Activated CD8-positive, alpha-beta memory T cell treated with anti-CD3 and anti-CD28 coated beads for 48 hours (primary cell): Measurements from ENCODE around the gene TRIO.
"Not testable (repeated sequence)": the region's sequence is repeated elsewhere in the genome, so short reads cannot be mapped to it uniquely, and the experiment has no call there.

Experiments used
- DNase-seq, 3 experiments: peaks; one replicate each; pipeline ENCODE4 v3.0.0-alpha.2; 2020; ENCODE audit warnings: low read depth in 2 of 3, low spot score in 2 of 3

TRIO gene

GRCh38 chr5:14142827-14143545 lies at the start of gene TRIO:
TRIO (plus strand) TSS chr5:14143342; CDS start chr5:14143726, 384 bp downstream.
- DNase-seq = peak; percentile 56 to 64 (median 63)

DNA sequence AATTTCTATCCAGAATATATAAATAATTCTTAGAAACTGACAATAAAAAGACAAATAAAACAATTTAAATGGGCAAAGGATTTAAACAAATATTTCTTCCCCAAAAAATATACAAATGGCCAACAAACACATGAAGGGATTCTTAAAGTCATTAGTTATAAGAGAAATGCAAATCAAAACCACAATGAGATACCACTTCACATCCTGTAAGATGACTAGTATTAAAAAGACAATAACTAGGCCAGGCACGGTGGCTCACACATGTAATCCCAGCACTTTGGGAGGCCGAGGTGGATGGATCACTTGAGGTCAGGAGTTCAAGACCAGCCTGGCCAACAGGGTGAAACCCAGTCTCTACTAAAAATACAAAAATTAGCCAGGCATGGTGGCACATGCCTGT lies 45.8 kb upstream of the TRIO start:
- not testable (repeated sequence) for DNase-seq

DNA sequence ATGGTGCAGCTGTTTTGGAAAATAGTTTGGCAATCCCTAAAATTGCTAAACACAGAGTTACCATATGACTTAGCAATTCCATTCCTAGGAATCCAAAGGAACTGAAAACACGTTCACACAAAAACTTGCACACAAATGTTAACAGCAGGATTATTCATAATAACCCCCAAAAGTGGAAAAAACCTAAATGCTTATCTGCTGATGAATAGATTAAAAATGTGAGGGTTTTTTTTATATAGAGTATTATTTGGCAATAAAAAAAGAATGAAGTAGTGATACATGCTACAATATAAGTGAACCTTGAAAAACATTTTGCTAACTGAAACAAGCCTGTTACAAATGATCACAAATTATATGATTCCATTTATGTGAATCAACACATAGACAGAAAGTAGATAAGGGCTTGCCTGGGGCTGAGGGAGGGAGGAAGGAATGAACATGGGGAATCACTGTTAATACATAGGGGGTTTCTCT lies 45.1 kb upstream of the TRIO start:
- DNase-seq = no peak

GRCh38 chr5:14100281-14100680 lies 42.9 kb upstream of the TRIO start:
- no peak for DNase-seq

GRCh38 chr5:14101922-14102321 lies 41.2 kb upstream of the TRIO start:
- no peak for DNase-seq

DNA sequence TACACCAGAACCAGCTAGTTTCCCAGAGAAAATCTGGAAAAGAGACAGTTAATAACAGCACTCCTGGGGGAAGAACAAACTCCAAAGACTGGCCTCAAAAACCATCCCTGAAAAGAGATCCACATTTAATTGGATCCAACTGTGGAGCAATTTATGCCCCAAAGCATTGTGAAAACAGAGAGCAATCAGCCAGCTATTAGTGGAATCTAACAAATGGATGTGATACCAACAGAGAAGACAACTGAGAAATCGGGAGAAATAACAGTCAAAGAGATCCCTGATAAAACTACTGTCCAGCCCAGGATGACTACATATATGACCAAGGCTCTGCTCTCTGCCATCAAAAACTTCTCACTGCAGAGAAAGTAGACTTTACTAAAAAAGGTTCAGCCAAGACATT lies 40.5 kb upstream of the TRIO start:
- DNase-seq = no peak

- DNase-seq = no peak
Observed at GRCh38 chr5:14105718-14106410, 37.3 kb upstream of the TRIO start.

GRCh38 chr5:14107536-14107935 lies 35.6 kb upstream of the TRIO start:
- DNase-seq = no peak

- no peak for DNase-seq
Observed at GRCh38 chr5:14108170-14108996, 34.8 kb upstream of the TRIO start.

DNA sequence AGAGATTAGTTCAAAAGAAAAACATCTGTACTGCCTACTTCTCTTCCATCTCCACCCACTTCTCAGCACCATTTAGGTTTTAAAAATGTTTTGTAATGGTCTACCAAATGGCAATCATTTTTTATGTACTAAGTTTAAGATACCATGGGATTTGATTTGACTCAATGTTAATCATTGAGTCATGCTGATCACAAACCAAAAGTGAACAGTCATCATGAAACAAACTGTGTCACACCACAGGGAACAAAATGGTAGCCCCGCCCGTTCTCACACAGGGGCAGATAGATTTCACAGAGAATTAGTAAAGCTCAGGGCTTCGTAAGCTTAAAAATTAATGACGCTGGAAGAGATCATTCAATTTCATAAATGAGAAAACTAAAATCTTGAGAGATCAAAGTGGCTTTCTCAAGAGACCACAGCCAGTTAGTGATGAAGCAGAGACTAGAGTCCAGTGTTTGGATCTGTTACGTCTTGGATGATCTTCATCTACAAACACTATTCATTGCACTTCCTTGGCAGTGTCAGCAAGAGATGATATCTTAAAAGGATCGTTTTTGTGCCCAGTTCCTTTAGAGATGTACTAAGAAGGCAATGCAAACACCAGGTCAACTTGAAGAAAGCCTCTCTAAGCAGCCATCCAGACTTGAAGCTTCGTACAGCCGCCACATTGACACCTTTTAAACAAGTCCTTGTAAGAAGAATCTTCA lies 33.9 kb upstream of the TRIO start:
- no peak for DNase-seq

GRCh38 chr5:14109771-14110170 lies 33.4 kb upstream of the TRIO start:
- no peak for DNase-seq

GRCh38 chr5:14110196-14110595 lies 32.9 kb upstream of the TRIO start:
- no peak for DNase-seq

DNA sequence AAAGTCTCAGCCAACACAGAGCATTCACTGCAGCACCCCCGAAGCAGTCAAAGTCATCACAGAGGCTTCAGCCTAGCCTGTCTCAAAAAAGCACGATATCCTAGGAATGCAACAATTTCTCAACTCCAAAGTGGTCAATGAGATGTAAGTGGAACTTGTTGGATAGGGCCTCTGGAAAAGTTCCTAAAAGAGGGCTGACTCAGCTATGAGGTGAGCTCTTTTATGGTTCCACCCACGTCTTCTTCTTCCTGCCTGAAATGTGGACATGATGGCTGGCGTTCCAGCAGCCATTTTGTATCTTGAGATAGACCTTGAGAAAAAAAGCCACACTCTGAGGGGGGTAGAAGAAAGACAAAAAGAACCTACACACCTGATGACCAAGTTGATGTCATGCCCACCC lies 32.5 kb upstream of the TRIO start:
- DNase-seq = no peak

GRCh38 chr5:14112998-14113652 lies 30.0 kb upstream of the TRIO start:
- DNase-seq = no peak

DNA sequence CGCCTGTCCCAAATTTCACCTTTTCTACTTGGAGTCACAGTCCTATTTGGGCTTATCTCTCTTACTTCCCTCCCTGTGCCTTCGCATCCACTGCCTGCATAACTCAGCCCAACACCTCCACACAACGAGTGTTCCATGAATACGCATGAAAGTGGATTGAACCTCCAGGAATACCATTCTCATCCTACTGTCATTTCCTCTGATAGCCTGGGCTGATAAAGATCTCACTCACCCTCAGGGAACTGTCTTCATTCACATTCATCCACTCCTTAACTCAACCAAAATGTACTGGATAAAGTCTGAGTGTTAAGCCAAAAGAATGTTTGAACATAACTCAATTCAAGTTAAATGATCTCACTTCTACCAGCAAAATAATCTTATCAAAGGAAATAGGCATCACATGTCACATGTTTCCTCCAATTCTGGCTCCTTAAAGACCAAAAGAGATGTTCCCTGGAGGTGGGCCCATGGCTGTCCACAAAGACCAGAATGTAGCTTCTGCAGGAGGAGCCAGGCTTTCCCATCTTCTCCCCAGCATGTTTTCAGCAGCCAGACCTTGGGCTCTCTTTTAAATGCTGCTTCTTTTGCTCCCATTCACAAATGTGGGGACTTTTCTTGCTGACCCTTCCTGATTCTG lies 28.4 kb upstream of the TRIO start:
- DNase-seq = no peak

GRCh38 chr5:14115323-14115895 lies 27.7 kb upstream of the TRIO start:
- no peak for DNase-seq

DNA sequence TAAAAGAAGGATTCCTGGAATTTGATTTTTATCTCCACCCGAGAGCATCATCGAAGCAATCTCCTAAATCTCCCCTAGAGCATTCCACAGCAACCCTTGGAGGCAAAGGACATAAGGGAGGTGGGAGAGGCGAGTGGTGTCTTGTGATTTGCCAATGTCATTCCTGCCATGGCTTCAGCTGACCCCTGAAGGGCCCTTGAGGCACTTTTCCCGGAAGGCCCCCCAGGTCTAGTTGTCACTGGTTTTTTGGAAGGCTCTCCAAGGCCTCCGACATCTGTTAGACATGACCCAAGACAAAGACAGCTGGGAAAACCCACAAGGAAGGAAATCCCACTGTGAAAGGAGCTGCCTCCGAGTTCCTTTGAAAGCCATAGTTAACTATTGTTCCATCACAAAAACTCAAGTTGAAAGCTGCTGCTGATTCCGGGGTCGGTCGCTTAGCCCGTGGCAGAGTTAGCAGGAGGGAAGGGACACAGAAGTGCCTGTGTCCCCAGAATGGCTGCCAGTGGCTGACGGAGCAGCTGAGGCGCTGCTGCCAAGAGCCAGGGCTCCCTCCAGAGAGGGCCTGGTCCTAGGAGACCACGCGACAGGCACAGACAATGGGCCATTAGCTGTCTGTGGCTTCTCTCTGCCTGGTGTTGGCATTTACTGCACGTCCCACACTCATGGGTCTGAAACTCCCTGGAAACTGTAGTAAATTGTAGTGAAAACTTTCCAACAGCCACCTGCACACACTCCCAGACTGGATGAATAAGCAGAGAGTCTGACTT lies 24.4 kb upstream of the TRIO start:
- no peak for DNase-seq

DNA sequence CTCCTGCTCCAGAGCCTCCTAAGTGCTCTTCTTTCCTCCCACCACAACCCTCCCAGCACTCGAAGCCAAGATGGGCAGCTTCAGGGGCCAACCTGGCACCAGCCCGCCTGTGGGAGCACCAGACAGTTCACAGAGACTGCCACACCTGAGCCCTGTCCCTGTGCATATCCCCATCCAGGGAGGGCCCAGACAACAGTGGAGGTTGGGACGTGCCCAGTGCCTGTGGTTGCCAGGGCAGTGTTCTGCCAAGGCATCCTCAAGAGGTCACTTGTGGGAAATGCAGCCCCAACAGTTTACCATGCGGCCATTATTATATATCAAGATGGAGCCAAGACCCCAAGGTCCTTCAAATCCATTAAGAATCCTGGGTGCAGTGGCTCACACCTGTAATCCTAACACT lies 23.0 kb upstream of the TRIO start:
- no peak for DNase-seq

GRCh38 chr5:14121552-14121951 lies 21.6 kb upstream of the TRIO start:
- DNase-seq = no peak
